Osteoblast (primary cell): ENCODE measurements around the gene TM9SF4. TPM values are rescaled to one million over a fixed set of nuclear protein-coding genes. Genes with fewer than 3 reads are reported as not detected.
A peak's percentile ranks its signal among the peaks of the same experiment; 100 is the strongest.

Experiments used
- DNase-seq: peaks from one replicate; pipeline ENCODE4 v3.0.0; 2011; ENCODE audit warnings: low spot score, mixed read lengths; ENCODE audit not compliant: insufficient read length; ENCODE audit errors: missing footprints
- H2AFZ ChIP-seq: 2 replicates; pipeline ENCODE4 v1.6.0; 2011; ENCODE audit warnings: mild to moderate bottlenecking, low read length
- H3K27ac ChIP-seq: 2 replicates; pipeline ENCODE4 v1.5.1; 2011; ENCODE audit warnings: mild to moderate bottlenecking, low read depth, low read length, moderate library complexity
- H3K27me3 ChIP-seq: 2 replicates; pipeline ENCODE4 v1.6.0; 2012; ENCODE audit warnings: mild to moderate bottlenecking, control low read depth, inconsistent platforms, low read length, moderate library complexity; ENCODE audit not compliant: insufficient read depth
- H3K36me3 ChIP-seq: 2 replicates; pipeline ENCODE4 v1.5.1; 2011; ENCODE audit warnings: mild to moderate bottlenecking, low read length, control low read depth, moderate library complexity; ENCODE audit not compliant: insufficient read depth
- H3K4me1 ChIP-seq: 2 replicates; pipeline ENCODE4 v1.5.1; 2011; ENCODE audit warnings: mild to moderate bottlenecking, low read length, control low read depth, moderate library complexity; ENCODE audit not compliant: insufficient read depth
- H3K4me2 ChIP-seq: 2 replicates; pipeline ENCODE4 v1.6.0; 2011; ENCODE audit warnings: mild to moderate bottlenecking, low read length; ENCODE audit not compliant: insufficient read depth
- H3K4me3 ChIP-seq: fragments of 200-600 bp; sonication (generic); 3 replicates; pipeline ENCODE4 v1.5.1; 2012; ENCODE audit warnings: mild to moderate bottlenecking, low read length, inconsistent platforms; ENCODE audit not compliant: insufficient read depth
- H3K79me2 ChIP-seq: 2 replicates; pipeline ENCODE4 v1.6.0; 2012; ENCODE audit warnings: mild to moderate bottlenecking, low read length, control low read depth, inconsistent platforms; ENCODE audit not compliant: insufficient read depth
- H3K9me3 ChIP-seq: 2 replicates; pipeline ENCODE4 v1.5.1; 2011; ENCODE audit warnings: low read depth, low read length, control low read depth
- H4K20me1 ChIP-seq: 2 replicates; pipeline ENCODE4 v1.6.0; 2012; ENCODE audit warnings: mild to moderate bottlenecking, low read length, control low read depth; ENCODE audit not compliant: insufficient read depth
- CTCF ChIP-seq: IDR thresholded peaks from 2 replicates; pipeline ENCODE4 v1.5.1; 2011; ENCODE audit warnings: mild to moderate bottlenecking, low read depth, low read length, moderate library complexity; ENCODE audit errors: extremely low read depth
- total RNA-seq: library from RNA; depleted of rRNA; stranded (reverse); fragments of >200 nt; gene quantifications from 2 replicates; pipeline ENCODE4 v1.2.3, GENCODE V29; 2012

Gene TM9SF4
- total RNA-seq, 1 donor = 48.1 TPM

GRCh38 chr20:32206760-32207625 is 97.5 kb downstream of the TM9SF4 start:
- peak overlapping the region; percentile 92 for H3K4me3 ChIP-seq
- H3K79me2 ChIP-seq = peaks cover 86% of the 10 kb centered on the region
- H3K27me3 ChIP-seq = no peaks in the 10 kb centered on the region
- no peaks in the 10 kb centered on the region for H3K9me3 ChIP-seq
- peak overlapping the region; percentile 70 for H3K27ac ChIP-seq
- TF ChIP-seq CTCF = no peak
- H2AFZ ChIP-seq = peak overlapping the region; percentile 58
- peaks cover 6% of the 10 kb centered on the region for H3K36me3 ChIP-seq
- H3K4me1 ChIP-seq = peaks cover 36% of the 10 kb centered on the region
- H3K4me2 ChIP-seq = peak overlapping the region; percentile 93
- DNase-seq = peak; percentile 76
- peaks cover 24% of the 10 kb centered on the region for H4K20me1 ChIP-seq

- Histone ChIP-seq H3K4me3 (peak within 1 kb of the TSS; percentile 92), H3K4me1 (peaks cover 28% of the 10 kb centered on the region), H3K4me2 (peak within 1 kb of the TSS; percentile 98), H3K27ac (peak within 1 kb of the TSS; percentile 79), H3K79me2 (peaks cover 79% of the 10 kb centered on the region), H3K36me3 (peaks cover 9% of the 10 kb centered on the region), H4K20me1 (peaks cover 16% of the 10 kb centered on the region), H3K9me3 (no peaks in the 10 kb centered on the region), H2AFZ (peak within 1 kb of the TSS; percentile 91), H3K27me3 (no peaks in the 10 kb centered on the region)
- TF ChIP-seq CTCF = no peak
- DNase-seq = peak; percentile 100
These were observed 98.3 kb downstream of the TM9SF4 start, which contains the start of the genes PLAGL2 and POFUT1 for GRCh38 chr20:32207626-32208498. Gene PLAGL2 (minus strand): TSS chr20:32207743. CDS start chr20:32202178, 5,565 bp downstream. Gene POFUT1 (plus strand): TSS chr20:32207880. CDS start chr20:32207942, 62 bp downstream.

DNA sequence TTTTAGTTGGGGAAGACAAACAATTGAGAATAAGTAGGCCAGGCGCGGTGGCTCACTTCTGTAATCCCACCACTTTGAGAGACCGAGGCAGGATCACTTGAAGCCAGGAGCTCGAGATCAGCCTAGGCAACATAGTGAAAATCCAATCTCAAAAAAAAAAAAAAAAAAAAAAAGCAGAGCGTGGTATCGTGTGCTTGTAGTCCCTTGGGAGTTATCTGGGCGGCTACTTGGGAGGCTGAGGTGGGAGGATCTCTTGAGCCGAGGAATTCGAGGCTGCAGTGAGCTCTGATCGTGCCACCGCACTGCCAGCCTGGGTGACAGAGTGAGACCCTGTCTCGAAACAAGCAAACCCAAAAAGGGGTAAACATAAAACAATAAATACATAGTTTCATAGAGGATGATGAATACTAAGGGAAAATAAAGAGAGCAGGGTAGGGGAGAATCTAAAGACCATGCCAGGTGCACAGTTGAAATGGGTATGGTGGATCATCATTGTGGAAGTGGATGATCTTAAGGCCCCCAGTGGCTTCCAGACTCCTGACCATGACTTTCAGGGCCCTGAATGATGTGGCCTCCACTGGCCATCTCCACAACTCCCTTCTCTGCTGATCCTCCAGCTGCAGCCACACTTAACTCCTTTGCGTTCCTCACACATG is 99.1 kb downstream of the TM9SF4 start:
- no peaks in the 10 kb centered on the region for H3K9me3 ChIP-seq
- peaks cover 16% of the 10 kb centered on the region for H4K20me1 ChIP-seq
- peaks cover 72% of the 10 kb centered on the region for H3K79me2 ChIP-seq
- H3K27ac ChIP-seq = peak overlapping the region; percentile 79
- peaks cover 9% of the 10 kb centered on the region for H3K36me3 ChIP-seq
- peak overlapping the region; percentile 92 for H3K4me3 ChIP-seq
- DNase-seq = peak; percentile 78
- H3K4me1 ChIP-seq = peaks cover 28% of the 10 kb centered on the region
- H3K27me3 ChIP-seq = no peaks in the 10 kb centered on the region
- peak overlapping the region; percentile 98 for H3K4me2 ChIP-seq
- peak overlapping the region; percentile 91 for H2AFZ ChIP-seq
- TF ChIP-seq CTCF = no peak
